Parathyroid adenoma (tissue), 2 donors: ENCODE measurements around the gene UNC80.

Experiments used
- H2AFZ ChIP-seq: fragments of 300-600 bp; sonication (generic); one replicate; pipeline ENCODE4 v1.7.0; 2017; ENCODE audit warnings: antibody characterized with exemption, mild to moderate bottlenecking
- H3K27ac ChIP-seq: fragments of 300-600 bp; sonication (generic); one replicate; pipeline ENCODE4 v1.7.0; 2017
- H3K27me3 ChIP-seq: fragments of 300-600 bp; sonication (generic); one replicate; pipeline ENCODE4 v1.7.0; 2017; ENCODE audit warnings: low read length; ENCODE audit not compliant: control insufficient read depth, insufficient read depth
- H3K36me3 ChIP-seq: fragments of 300-600 bp; sonication (generic); one replicate; pipeline ENCODE4 v1.7.0; 2017; ENCODE audit warnings: low read length; ENCODE audit not compliant: control insufficient read depth, insufficient read depth
- H3K4me1 ChIP-seq: fragments of 300-600 bp; sonication (generic); one replicate; pipeline ENCODE4 v1.7.0; 2017; ENCODE audit warnings: control low read depth
- H3K4me2 ChIP-seq: fragments of 300-600 bp; sonication (generic); one replicate; pipeline ENCODE4 v1.7.0; 2017; ENCODE audit warnings: low read length
- H3K4me3 ChIP-seq: fragments of 300-600 bp; sonication (generic); one replicate; pipeline ENCODE4 v1.7.0; 2017; ENCODE audit warnings: low read depth, low read length
- H3K79me2 ChIP-seq: fragments of 300-600 bp; sonication (generic); one replicate; pipeline ENCODE4 v1.7.0; 2017; ENCODE audit warnings: control low read depth
- H3K9ac ChIP-seq: fragments of 300-600 bp; sonication (generic); one replicate; pipeline ENCODE4 v1.7.0; 2017; ENCODE audit warnings: mild to moderate bottlenecking
- H3K9me3 ChIP-seq: fragments of 300-600 bp; sonication (generic); one replicate; pipeline ENCODE4 v1.7.0; 2017; ENCODE audit warnings: low read length; ENCODE audit not compliant: control insufficient read depth
- CTCF ChIP-seq: fragments of 300-600 bp; sonication (generic); IDR thresholded peaks from one replicate; pipeline ENCODE4 v1.7.0; 2017; ENCODE audit warnings: antibody characterized with exemption, mild to moderate bottlenecking
- donor health status: primary hyperparathyroidism.

The UNC80 gene

GRCh38 chr2:209911486-209911885 is 139.9 kb downstream of the UNC80 start:
- no peaks in the 10 kb centered on the region for H3K4me1 ChIP-seq
- no peak overlapping the region for H3K27ac ChIP-seq
- TF ChIP-seq CTCF: no peak
- no peaks in the 10 kb centered on the region for H3K36me3 ChIP-seq
- no peak overlapping the region for H3K4me2 ChIP-seq
- no peak overlapping the region for H3K9ac ChIP-seq
- H2AFZ ChIP-seq: no peak overlapping the region
- H3K4me3 ChIP-seq: no peak overlapping the region
- no peaks in the 10 kb centered on the region for H3K79me2 ChIP-seq
- no peaks in the 10 kb centered on the region for H3K9me3 ChIP-seq
- no peaks in the 10 kb centered on the region for H3K27me3 ChIP-seq

- H3K36me3 ChIP-seq: no peaks in the 10 kb centered on the region
- no peak overlapping the region for H2AFZ ChIP-seq
- no peaks in the 10 kb centered on the region for H3K27me3 ChIP-seq
- H3K9ac ChIP-seq: no peak overlapping the region
- no peak overlapping the region for H3K4me3 ChIP-seq
- no peak overlapping the region for H3K4me2 ChIP-seq
- H3K9me3 ChIP-seq: no peaks in the 10 kb centered on the region
- no peaks in the 10 kb centered on the region for H3K4me1 ChIP-seq
- TF ChIP-seq CTCF: no peak
- H3K27ac ChIP-seq: no peak overlapping the region
- no peaks in the 10 kb centered on the region for H3K79me2 ChIP-seq
Measured at GRCh38 chr2:209913786-209914345, 142.2 kb downstream of the UNC80 start.

- Histone ChIP-seq H2AFZ (no peak overlapping the region), H3K4me2 (no peak overlapping the region), H3K4me1 (no peaks in the 10 kb centered on the region), H3K9ac (no peak overlapping the region), H3K9me3 (no peaks in the 10 kb centered on the region), H3K36me3 (no peaks in the 10 kb centered on the region), H3K27ac (no peak overlapping the region), H3K4me3 (no peak overlapping the region), H3K79me2 (no peaks in the 10 kb centered on the region), H3K27me3 (no peaks in the 10 kb centered on the region)
- no peak for TF ChIP-seq CTCF
Measured at GRCh38 chr2:209917154-209917771, 145.6 kb downstream of the UNC80 start.

GRCh38 chr2:209918251-209918650 is 146.6 kb downstream of the UNC80 start:
- no peak for TF ChIP-seq CTCF
- Histone ChIP-seq H3K9me3 (no peaks in the 10 kb centered on the region), H3K36me3 (no peaks in the 10 kb centered on the region), H3K4me1 (no peaks in the 10 kb centered on the region), H3K27me3 (no peaks in the 10 kb centered on the region), H3K79me2 (no peaks in the 10 kb centered on the region), H3K4me2 (no peak overlapping the region), H2AFZ (no peak overlapping the region), H3K9ac (no peak overlapping the region), H3K4me3 (no peak overlapping the region), H3K27ac (no peak overlapping the region)

- TF ChIP-seq CTCF: no peak
- H3K4me3 ChIP-seq: no peak overlapping the region
Measured at GRCh38 chr2:209922116-209922515, 150.5 kb downstream of the UNC80 start.

More at GRCh38 chr2:209922116-209922515, 150.5 kb downstream of the UNC80 start:
- H3K36me3 ChIP-seq: no peaks in the 10 kb centered on the region
- no peak overlapping the region for H2AFZ ChIP-seq
- H3K9ac ChIP-seq: no peak overlapping the region
- no peaks in the 10 kb centered on the region for H3K27me3 ChIP-seq
- no peaks in the 10 kb centered on the region for H3K4me1 ChIP-seq
- H3K27ac ChIP-seq: no peak overlapping the region
- H3K4me2 ChIP-seq: no peak overlapping the region
- H3K9me3 ChIP-seq: no peaks in the 10 kb centered on the region
- H3K79me2 ChIP-seq: no peaks in the 10 kb centered on the region
